ENCODE results near the gene CCDC71. TPM values are rescaled to one million over a fixed set of nuclear protein-coding genes. Genes with fewer than 3 reads are reported as not detected.

The CCDC71 gene
- total RNA-seq, 1 donor from 2014 or later, result 29.1 TPM

- intact Hi-C loops (cut with micrococcal nuclease), result loop anchor here (1.0 to 10.0 kb wide), 11 partner anchors 16 to 736 kb away; partner anchors contain the start of genes CCDC71, DAG1, IP6K1 and IP6K2
- no peaks in the 10 kb centered on the region for H3K9me3 Mint-ChIP-seq
- H3K36me3 Mint-ChIP-seq (ENCODE audit: low read depth), result peaks cover 19% of the 10 kb centered on the region
- DNase-seq (ENCODE audit: low spot score), result peak; percentile 94
- H3K4me3 Mint-ChIP-seq, result peak within 1 kb of the TSS; percentile 90
- H3K4me1 Mint-ChIP-seq (ENCODE audit: low read depth), result peaks cover 10% of the 10 kb centered on the region
- peaks cover 1% of the 10 kb centered on the region for H3K27me3 Mint-ChIP-seq (ENCODE audit: insufficient read depth)
- H3K27ac Mint-ChIP-seq, result peak within 1 kb of the TSS; percentile 88
Measured at GRCh38 chr3:49120438-49121131, 45.5 kb downstream of the CCDC71 start, which contains the start of gene USP19. TSS of gene USP19 (minus strand) at chr3:49120823. CDS start at chr3:49119145, 1,678 bp downstream.

- H3K27ac Mint-ChIP-seq, result peak overlapping the region; percentile 88
- intact Hi-C loops (cut with micrococcal nuclease), result loop anchor here (1.0 to 10.0 kb wide), 11 partner anchors 16 to 736 kb away; partner anchors contain the start of genes CCDC71, DAG1, IP6K1 and IP6K2
- peaks cover 10% of the 10 kb centered on the region for H3K4me1 Mint-ChIP-seq (ENCODE audit: low read depth)
- peak overlapping the region; percentile 90 for H3K4me3 Mint-ChIP-seq
- H3K27me3 Mint-ChIP-seq (ENCODE audit: insufficient read depth), result peaks cover 1% of the 10 kb centered on the region
- no peaks in the 10 kb centered on the region for H3K9me3 Mint-ChIP-seq
- DNase-seq (ENCODE audit: low spot score), result no peak
- peaks cover 24% of the 10 kb centered on the region for H3K36me3 Mint-ChIP-seq (ENCODE audit: low read depth)
Measured at GRCh38 chr3:49120096-49120437, 46.1 kb downstream of the CCDC71 start.

DNA sequence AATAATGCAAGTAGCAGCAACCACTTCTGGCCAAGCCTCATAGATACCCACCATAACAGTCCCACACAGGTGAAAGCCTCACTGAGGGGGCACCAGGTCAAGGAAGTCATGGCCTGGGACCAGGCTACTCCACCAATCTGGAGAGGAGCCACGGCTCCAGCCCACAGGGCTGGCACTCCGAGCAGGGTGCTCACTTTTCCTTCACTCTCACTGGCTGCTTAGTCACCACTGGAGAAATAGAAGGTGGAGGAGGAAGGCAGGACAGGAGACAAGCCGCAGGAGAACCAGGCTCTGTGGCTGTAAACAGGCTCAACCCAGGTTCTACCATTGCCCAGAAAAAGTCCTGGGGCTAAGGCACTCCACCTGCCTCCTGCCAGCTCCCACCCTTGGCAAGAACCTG lies 46.7 kb downstream of the CCDC71 start:
- no peaks in the 10 kb centered on the region for H3K27me3 Mint-ChIP-seq (ENCODE audit: insufficient read depth)
- peak overlapping the region; percentile 88 for H3K27ac Mint-ChIP-seq
- peaks cover 26% of the 10 kb centered on the region for H3K36me3 Mint-ChIP-seq (ENCODE audit: low read depth)
- no peak for DNase-seq (ENCODE audit: low spot score)
- peak overlapping the region; percentile 90 for H3K4me3 Mint-ChIP-seq
- H3K4me1 Mint-ChIP-seq (ENCODE audit: low read depth), result peaks cover 10% of the 10 kb centered on the region
- H3K9me3 Mint-ChIP-seq, result no peaks in the 10 kb centered on the region
- intact Hi-C loops (cut with micrococcal nuclease), result no loop called here

- peak overlapping the region; percentile 90 for H3K4me3 Mint-ChIP-seq
- H3K4me1 Mint-ChIP-seq (ENCODE audit: low read depth), result peaks cover 10% of the 10 kb centered on the region
- H3K27ac Mint-ChIP-seq, result no peak overlapping the region
- peaks cover 26% of the 10 kb centered on the region for H3K36me3 Mint-ChIP-seq (ENCODE audit: low read depth)
- no peak for DNase-seq (ENCODE audit: low spot score)
- intact Hi-C loops (cut with micrococcal nuclease), result no loop called here
- H3K9me3 Mint-ChIP-seq, result no peaks in the 10 kb centered on the region
- no peaks in the 10 kb centered on the region for H3K27me3 Mint-ChIP-seq (ENCODE audit: insufficient read depth)
Measured at GRCh38 chr3:49119036-49119435, 47.1 kb downstream of the CCDC71 start.

Other genes with a start within 250 kb of the CCDC71 start
- gene ARIH2, start 247.5 kb downstream of the CCDC71 start, total RNA-seq, result 179 and 180 TPM in 2 replicates
- 34.5 and 36.8 TPM in 2 replicates for gene P4HTM, start 176.1 kb downstream of the CCDC71 start, total RNA-seq
- gene WDR6, start 158.9 kb downstream of the CCDC71 start, total RNA-seq, result 143 and 145 TPM in 2 replicates
- 35.7 and 37.4 TPM in 2 replicates for gene DALRD3, start 147.8 kb downstream of the CCDC71 start, total RNA-seq
- gene NDUFAF3, start 144.2 kb downstream of the CCDC71 start, total RNA-seq, result 126 and 129 TPM in 2 replicates
- 423 and 434 TPM in 2 replicates for gene IMPDH2, start 136.9 kb downstream of the CCDC71 start, total RNA-seq
- gene QRICH1, start 72.3 kb downstream of the CCDC71 start, total RNA-seq, result 147 and 150 TPM in 2 replicates
- gene QARS1, start 61.6 kb downstream of the CCDC71 start, total RNA-seq, result 185 and 200 TPM in 2 replicates
- gene USP19, start 45.5 kb downstream of the CCDC71 start, total RNA-seq, result 57.7 and 59.7 TPM in 2 replicates
- gene LAMB2, start 33.3 kb downstream of the CCDC71 start, total RNA-seq, result not detected in 2 replicates
- gene KLHDC8B, start 5.3 kb upstream of the CCDC71 start, total RNA-seq, result 2.6 and 2.9 TPM in 2 replicates
- gene C3orf62, start 110.9 kb upstream of the CCDC71 start, total RNA-seq, result 9.1 and 10.1 TPM in 2 replicates
- 84.4 and 90.2 TPM in 2 replicates for gene USP4, start 173.7 kb upstream of the CCDC71 start, total RNA-seq
- gene GPX1, start 192.0 kb upstream of the CCDC71 start, total RNA-seq, result 181 and 188 TPM in 2 replicates
- 376 and 381 TPM in 2 replicates for gene RHOA, start 245.6 kb upstream of the CCDC71 start, total RNA-seq
- gene TCTA, start 246.1 kb upstream of the CCDC71 start, total RNA-seq, result 27.8 and 30.0 TPM in 2 replicates